CD4-positive, alpha-beta T cell treated with Interleukin-21 for 1 hour (primary cell): ENCODE data around the gene BTBD10.
"Not testable (repeated sequence)": the region's sequence is repeated elsewhere in the genome, so short reads cannot be mapped to it uniquely, and the experiment has no call there.

Experiments
- DNase-seq: peaks from one replicate; pipeline ENCODE4 v3.0.0-alpha.2; 2020

The BTBD10 gene

DNA sequence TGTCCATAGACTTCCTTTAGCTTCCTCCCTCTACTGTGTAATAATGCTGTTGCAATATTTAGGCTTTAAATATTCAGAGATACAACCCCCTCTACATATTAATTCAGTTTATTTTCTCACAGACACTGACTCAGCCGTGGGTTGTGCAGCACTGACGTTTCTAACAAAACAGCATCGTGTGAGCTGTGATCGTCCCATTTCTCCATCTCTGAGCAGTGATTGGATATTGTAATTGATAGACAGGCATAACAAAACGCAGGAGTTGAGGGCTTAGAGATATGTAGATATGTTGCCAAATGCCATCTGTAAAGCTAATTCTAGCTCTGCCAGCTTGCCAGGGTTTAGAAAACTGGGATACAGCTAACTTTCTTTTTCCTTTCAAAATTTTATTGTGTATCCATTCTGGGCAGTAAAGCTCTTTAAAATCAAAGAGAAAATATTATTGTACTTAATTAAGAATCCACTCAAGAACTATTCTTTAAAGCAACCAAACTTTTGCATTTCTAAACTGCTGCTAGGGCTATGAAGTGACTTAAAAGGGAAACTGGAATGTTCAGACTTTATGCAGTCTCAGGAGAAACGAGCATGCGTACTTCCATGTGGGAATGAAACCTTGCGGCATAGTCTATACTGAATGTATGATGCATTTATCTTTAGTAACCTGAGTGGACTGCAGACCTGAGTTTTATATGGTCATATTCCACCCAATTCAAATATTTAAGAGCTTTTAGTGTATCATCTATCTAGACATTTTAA is 22.7 kb downstream of the BTBD10 start:
- no peak for DNase-seq

DNA sequence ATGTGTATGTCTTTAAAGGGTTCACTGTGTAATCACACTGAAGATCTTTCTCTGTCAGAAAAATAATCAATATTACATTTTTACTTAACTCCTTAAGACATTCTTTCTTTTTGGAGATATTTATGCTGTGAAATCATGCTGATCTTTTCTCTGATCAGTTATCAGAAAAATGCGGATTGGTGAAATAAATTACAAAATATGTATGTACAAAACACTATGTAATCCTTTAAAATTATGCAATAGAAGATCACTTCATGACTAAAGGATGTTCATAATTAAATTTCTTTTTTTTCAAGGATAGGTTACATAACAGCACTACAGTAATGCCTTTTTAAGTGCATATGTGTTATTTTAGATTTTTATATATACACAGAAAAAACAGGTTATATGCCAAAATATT is 24.7 kb downstream of the BTBD10 start:
- DNase-seq, result no peak

DNA sequence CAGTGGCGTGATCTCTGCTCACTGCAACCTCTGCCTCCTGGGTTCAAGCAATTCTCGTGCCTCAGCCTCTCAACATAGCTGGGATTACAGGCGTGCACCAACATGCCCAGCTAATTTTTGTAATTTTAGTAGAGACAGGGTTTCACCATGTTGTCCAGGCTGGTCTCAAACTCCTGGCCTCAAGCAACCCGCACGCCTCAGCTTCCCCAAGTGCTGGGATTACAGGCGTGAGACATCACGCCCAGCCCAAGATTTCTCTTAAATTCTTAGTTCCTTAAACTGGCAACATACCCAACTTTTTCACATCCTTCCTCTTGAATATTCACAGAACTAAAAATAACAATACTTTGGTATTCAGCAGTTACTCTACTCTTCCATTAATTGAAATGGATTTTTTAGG is 26.2 kb downstream of the BTBD10 start:
- not testable (repeated sequence) for DNase-seq

DNA sequence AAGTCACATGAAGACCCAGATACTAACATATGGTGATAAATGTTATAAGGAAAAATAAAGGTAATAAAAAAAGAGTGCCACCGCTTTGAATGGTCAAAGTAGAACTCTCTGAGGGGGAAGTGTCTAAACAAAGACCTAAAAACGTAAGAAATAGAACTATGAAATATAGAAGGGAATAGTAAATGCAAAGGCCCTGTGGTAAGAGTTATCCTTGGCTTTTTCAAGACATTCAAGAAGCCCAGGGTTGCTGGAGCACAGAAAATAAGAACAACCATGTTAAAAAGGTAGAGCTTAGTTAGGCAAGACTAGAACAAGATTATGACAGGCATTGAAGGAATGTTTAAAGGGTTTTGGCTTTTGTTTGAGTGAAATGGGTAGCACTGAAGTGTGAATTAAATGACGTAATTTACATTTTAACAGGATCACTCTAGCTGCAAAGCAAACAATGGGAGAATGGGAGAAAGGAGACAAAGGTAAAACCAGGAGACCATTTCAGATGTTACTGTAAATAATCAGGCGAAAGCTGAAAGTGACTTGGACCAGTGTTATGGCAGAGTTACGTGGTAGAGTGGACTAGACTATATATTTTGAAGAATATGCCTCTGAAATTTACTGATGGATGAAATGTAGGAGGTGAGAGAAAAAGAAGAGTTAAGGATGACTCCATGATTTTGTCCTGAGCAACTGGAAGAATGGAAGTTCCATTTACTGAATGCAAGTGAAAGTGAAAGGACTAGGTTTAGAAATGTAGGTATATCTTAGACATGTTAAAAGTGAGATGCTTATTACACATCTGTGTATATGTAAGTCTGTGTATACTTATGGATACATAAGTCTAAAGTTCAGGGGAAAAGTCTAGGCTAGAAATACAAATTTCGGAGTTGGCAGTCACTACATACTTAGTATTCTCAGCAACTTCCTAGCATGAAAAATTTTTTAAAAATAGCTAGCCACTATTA is 28.5 kb downstream of the BTBD10 start:
- DNase-seq, result no peak

DNA sequence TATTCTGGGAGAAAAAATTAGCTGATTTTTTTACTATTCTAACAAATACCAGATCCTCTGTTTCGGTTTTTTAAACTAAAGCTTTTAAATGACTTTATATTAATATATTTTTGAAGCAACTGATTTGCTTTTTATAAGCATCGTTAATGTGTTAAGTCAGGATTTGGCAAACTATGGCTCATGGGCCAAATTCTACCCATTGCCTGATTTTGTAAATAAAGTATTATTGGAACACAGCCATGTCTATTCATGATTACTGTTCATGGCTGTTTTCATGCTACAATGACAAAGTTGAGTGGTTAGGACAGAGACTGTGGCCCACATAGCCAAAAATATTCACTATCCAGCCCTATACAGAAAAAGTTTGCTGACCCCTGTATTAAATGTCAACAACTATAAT is 29.6 kb downstream of the BTBD10 start:
- DNase-seq, result no peak

DNA sequence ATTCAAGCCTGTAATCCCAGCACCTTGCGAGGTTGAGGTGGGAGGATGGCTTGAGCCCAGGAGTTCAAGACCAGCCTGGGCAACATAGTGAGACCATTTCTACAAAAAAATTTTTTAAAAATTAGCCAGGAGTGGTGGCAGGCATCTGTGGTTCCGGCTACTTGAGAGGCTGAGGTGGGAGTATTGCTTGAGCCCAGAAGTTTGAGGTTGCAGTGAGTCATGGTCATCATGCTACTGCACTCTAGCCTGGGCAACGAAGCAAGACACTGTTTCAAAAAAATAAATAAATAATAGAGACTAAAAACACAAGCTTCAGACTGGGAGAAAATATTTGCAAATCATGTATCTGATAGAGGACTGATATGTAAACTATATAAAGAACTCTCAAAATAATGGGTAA is 33.2 kb downstream of the BTBD10 start:
- no peak for DNase-seq

DNA sequence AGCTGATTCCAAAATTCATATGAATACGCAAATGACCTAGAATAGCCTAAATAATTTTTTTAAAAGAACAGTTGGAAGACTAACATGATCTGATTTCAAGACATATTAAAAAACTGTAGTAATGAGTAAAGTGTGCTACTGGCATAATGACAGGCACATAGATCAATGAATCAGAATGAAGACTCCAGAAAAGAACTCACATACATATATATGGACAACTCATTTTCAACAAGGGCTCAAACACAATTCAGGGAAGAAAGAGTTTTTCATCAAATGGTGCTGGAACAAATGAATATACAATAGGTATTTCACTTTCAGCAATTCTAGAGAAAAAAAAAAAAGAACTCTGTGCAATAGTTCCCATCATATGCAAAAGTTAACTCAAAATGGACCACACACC is 33.7 kb downstream of the BTBD10 start:
- no peak for DNase-seq

DNA sequence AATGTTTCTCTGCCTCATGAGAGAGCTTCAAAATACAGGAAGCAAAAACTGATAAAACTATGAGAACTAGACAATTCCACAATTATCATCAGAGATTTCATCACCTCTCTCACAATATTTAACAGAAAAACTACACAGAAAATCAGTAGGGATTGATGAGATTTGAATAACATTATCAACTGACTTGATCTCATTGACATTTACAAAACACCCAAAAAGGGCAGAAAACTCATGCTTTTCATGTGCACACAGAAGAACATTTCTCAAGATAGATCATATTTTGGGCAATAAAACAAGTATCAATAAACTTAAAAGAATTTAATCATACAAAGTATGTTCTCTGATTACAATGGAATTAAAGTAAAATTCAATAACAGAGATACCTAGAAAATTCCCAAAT is 35.6 kb downstream of the BTBD10 start:
- DNase-seq, result no peak

DNA sequence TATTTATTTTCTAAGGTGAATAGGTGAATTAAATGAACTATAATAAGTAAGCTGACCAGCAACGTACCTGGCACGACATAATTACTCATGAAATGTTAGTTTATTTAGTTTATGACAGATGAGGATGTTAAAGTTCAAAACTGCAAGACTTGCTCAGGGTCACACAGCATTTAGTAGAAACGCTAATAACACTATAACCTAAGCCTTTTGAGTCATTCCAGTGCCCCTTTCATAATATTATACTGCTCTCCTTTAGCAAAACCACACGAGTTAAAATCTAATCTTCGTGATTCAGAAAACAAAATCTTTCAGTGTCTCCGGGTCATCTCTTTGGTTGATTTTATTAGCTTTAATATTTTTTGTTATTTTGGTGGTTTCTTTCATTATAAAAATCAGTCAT is 39.6 kb downstream of the BTBD10 start:
- no peak for DNase-seq

DNA sequence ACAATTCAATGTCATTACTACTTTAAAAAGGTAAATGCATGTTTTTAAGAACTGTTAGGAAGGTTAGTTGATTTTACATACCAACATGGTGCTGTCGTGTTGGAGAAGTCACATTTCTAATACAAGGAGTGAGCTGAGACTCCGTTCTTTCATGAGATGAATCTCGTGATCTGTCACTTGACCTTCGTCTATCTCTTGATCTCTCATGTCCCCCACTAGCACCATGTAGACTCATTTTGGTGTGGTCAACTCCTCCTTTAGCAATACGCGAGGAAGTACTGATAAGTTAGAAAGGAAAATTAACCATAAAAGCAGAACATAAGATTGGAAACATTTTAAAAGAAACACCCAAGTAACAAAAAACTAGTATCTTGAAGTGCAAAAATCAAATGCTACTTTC is 41.5 kb downstream of the BTBD10 start:
- no peak for DNase-seq

DNA sequence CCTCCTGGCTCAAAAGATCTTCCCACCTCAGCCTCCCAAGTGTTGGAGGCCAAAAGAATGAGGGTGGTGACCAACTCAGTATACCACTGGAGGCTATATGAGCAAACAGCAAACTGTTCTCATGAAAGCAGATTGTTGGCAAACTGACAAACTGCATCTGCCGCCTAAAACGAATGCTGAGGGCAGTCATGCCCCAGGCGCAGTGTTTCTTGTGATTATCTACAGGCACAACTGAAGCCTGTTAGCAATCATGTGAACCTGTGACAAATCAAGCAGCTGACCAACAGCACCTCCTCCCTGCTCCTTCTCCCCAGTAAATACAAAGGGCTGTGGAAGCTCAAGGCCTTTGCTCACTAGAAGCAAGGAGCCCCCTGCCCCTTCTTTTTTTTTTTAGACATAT is 47.8 kb downstream of the BTBD10 start:
- DNase-seq, result no peak

DNA sequence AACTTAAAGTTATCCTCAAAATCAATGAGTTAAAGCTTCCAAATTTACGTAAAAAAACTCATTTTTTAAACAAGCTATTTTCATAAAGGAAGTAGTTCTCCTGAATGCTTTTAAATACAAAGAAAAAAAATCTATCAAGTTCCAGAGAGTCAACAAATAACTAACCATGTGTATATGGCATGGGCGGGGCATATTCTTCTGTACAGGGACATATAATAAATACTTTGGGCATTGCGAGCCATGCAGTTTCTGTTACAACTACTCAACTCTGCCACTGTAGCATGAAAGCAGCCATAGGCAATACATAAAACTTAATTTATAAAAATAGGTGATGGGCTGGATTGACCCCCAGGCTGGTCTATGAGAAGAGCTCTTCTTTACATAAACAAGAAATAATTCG is 57.8 kb downstream of the BTBD10 start:
- DNase-seq, result no peak

DNA sequence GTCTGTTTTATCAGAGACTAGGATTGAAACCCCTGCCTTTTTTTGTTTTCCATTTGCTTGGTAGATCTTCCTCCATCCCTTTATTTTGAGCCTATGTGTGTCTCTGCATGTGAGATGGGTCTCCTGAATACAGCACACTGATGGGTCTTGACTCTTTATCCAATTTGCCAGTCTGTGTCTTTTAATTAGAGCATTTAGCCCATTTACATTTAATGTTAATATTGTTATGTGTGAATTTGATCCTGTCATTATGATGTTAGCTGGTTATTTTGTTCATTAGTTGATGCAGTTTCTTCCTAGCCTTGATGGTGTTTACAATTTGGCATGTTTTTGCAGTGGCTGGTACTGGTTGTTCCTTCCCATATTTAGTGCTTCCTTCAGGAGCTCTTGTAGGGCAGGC is 64.7 kb downstream of the BTBD10 start:
- DNase-seq, result not testable (repeated sequence)

DNA sequence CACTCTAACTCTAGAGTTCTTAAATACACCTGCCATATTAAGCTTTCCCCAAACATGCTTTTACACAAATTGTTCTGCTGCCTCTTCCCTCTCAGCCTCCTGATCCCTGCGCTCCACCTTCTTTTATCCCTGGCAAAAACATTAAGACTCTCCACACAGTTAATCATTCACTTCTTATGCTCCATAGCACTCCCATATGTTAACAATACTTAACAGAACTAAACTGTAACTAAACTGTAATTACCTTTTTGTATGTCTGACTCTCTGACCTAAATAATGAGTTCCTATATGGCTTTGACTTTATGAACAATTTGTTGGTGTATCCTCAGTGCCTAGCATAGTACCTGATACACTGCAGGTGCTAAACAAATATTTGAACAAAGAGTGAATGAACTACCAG is 71.8 kb downstream of the BTBD10 start:
- DNase-seq, result no peak

DNA sequence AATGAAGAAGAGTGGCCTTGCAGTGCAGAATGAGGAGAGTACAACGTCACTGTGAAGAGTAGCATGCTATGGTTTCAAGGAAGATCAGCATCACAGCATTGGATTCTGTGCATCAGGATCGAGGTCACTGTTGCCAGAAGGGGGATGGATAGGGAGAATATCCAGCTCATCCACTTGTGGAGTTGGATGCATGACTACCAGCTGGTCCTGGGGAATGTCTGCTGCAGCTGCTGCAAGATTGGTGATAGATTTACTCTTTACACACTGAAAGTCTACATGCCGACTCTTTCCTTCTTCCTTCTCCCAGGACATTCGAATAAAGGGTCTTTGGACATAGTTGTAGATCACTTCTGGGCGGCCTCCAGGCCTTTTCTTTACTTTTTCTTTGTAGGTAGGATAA is 74.3 kb downstream of the BTBD10 start:
- no peak for DNase-seq

DNA sequence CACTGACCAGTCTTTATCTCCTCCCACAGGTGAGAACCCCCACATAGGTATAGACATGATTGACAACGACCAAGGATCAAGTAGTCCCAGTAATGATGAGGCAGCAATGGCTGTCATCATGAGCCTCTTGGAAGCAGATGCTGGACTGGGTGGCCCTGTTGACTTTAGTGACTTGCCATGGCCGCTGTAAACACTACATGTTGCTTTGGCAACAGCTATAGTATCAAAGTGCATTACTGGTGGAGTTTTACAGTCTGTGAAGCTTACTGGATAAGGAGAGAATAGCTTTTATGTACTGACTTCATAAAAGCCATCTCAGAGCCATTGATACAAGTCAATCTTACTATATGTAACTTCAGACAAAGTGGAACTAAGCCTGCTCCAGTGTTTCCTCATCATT is 76.5 kb downstream of the BTBD10 start:
- no peak for DNase-seq

DNA sequence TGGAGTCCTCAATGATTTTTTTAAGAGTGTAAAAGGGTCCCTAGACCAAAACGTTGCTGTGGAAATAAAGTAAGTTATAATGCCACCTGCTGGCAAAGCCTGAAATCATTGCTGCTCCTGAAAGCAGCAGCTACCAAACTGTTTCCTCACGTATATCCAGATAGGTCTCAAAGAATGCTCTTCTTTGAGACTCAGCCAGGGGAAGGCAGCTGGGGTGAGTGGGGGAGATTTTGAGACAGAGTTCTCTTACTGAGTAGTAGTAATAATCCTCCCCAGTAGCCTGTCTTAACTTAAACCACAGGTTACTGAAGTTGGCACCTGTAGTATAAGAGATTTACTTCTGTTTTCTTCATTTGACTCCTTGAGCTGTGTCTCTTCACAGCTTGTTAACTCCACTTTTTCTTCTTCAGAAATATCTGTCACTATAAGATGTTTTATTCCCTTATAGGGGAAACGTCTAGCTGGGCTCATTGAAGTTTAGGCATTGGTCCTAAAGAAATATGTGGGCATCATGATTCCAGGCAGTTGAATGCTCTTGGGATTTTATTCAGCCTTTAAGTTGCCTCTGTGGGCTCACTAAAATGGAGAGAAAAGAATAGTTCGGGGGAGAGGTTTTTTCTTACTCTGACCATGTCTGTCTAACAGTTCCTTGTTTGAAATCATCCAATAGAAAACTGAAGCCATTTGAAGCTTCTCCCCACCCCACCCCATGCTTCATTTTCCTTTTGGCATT is 77.9 kb downstream of the BTBD10 start:
- DNase-seq, result peak; percentile 29

DNA sequence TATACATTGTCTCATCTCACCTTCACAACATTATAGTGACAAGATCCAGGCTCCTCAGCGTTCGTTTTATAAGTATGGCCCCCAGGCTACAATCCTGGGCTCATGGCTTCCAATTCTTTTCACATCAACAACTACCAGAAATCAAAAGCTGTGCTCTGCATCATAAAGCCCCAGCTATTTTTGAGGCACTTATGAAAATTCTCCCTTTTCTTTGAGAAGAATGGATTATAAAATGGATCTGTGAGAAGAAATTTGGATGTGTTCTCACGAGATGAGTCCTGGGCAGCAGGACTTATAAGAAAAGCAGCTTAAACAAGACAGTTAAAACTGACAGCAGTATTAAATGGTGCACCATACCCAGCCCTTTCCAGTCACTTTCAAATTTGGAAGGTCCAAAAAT is 80.3 kb downstream of the BTBD10 start:
- DNase-seq, result no peak

DNA sequence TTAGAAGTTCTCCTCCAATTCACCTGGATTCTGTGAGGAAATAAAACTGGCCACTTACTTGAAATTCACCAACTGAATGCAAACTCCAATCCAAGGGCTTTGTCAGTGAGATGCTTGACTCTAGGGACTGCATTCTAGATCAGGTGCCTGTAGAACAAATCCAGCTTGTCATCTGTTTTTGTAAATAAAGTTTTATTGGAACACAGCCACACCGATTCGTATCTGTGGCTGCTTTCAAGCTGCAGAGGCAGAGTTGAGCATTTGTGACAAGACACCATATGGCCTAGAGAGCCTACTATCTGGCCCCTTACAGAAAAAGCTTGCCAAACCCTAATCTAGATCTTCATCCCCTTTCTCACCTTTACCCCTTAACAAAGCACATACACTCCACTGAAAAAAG is 82.3 kb downstream of the BTBD10 start:
- no peak for DNase-seq

DNA sequence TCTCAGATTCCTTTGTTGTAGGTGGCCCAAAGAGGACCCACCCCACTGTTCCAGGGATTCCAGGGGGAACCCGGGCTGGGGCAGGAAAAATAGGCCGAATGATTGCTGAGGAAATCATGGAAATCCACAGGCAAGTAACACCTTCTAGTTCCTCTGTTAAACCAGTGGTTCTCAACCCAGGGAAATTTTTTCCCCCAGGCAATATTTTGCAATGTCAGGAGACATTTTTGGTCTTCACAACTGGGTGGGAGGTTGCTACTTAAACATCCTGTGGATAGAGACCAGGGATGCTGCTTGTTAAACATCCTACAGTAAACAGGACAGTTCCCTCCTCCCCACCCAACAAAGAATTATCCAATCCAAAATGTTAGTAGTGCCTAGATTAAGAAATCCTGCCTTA is 84.7 kb downstream of the BTBD10 start:
- DNase-seq, result no peak

DNA sequence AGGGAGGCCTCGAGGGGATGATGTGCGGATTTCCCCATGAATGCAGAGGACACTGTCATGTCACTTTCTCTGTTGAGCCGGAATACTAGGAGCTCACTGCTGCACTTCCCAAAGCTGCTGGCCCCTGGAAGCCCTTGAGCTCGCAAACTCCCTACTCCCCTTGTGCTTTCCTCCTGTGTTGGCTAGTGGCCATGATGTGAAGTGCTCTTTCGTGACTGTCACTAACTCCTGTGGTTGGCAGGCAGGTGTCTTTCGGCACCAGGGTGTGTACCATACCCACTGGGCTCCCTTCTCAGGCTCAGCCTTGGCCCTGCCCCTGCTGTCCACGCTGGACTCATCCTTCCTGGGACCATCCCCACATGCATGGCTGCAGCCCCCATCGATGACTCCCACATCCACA is 86.2 kb downstream of the BTBD10 start:
- no peak for DNase-seq

DNA sequence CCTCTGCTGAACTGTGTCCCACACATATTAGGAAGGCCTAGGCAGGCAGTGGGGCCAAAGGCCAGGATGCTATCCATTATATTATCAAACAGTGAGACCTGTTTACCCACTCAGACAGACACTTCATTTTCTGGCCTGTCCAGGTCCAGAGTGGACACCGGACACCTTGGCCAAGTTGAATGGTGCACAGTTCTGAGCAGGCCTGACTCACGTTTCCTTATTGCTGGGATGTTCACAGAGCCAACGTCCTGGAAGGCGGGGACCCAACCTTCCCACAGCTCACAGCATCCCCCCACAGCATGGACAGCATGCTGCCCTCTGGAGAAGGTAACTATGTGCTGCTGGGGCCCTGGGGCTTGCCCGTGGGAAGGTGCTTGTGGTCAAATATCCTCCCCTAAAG is 86.6 kb downstream of the BTBD10 start:
- DNase-seq, result no peak

DNA sequence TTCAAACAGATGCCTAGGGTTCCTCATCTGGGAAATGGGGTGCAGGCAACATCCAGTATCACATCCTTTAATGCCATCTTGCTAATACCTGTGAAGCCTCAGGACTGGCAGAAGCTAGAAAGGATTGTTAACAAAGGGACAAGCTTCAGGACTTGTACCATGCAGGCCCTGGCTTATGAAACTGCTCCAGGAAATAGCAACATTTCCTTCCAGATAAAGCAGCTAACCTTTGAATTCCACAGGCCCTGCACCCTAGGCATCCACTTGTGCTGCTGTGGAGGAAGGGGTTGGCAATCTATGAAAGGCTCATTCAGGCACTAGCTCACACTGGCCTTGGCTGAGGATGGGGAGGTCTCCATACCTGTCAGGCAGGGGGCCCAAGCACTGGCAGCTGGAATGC is 87.2 kb downstream of the BTBD10 start:
- no peak for DNase-seq

DNA sequence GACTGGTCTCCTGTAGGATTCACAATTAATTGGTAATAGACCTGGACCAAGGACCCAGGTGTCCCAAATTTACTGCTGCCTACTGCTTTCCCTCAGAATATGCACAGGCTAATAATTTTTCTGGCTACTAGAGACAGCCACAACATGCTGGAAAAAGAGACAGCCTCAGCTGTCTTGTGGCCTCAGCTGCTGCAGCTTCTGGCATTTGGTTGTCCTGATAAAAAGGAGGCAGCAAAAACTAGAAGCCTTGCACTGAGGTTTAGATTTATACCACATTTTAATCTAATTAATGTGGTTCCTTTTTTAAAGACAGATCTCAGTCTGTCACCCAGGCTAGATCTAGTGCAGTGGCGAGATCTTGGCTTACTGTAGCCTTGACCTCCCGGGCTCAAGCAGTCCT is 89.8 kb downstream of the BTBD10 start:
- DNase-seq, result no peak
